ENCODE data around the gene FBXL15.

The FBXL15 gene

GRCh38 chr10:102463983-102464382 lies 43.3 kb downstream of the FBXL15 start:
- CTCF ChIA-PET: interaction anchor here (1.4 to 5.0 kb wide), 3 partner anchors 13 to 120 kb away, joined by 4 to 46 read pairs (median 36); partner anchors contain the start of gene C10orf95
- TF ChIP-seq CTCF (IDR thresholded peaks at IDR 0.05; ENCODE audit: control extremely low read depth, extremely low read depth, low read depth, missing control alignments): no peak
- no peak for DNase-seq (ENCODE audit: extremely low spot score)
- POLR2A ChIA-PET: no interaction called here

- ChIA-PET POLR2A (no interaction called here), CTCF (interaction anchor here (1.3 to 1.6 kb wide), 3 partner anchors 13 to 32 kb away, joined by 3 to 7 read pairs (median 3); no protein-coding TSS in a partner anchor)
- no peak for TF ChIP-seq CTCF (IDR thresholded peaks at IDR 0.05; ENCODE audit: control extremely low read depth, extremely low read depth, low read depth, missing control alignments)
- DNase-seq (ENCODE audit: extremely low spot score): no peak
Measured at GRCh38 chr10:102465466-102465865, 44.8 kb downstream of the FBXL15 start.

- TF ChIP-seq CTCF (IDR thresholded peaks at IDR 0.05; ENCODE audit: control extremely low read depth, extremely low read depth, low read depth, missing control alignments): no peak
- ChIA-PET CTCF (interaction anchor here (1.5 to 3.5 kb wide), 3 partner anchors 12 to 238 kb away, joined by 3 to 15 read pairs (median 5); partner anchors contain the start of gene C10orf95), POLR2A (no interaction called here)
- DNase-seq (ENCODE audit: extremely low spot score): no peak
Measured at GRCh38 chr10:102467318-102467717, 46.7 kb downstream of the FBXL15 start.

- CTCF ChIA-PET: interaction anchor here (1.5 to 3.5 kb wide), 2 partner anchors 11 to 239 kb away, joined by 3 to 15 read pairs; no protein-coding TSS in a partner anchor
- TF ChIP-seq CTCF (IDR thresholded peaks at IDR 0.05; ENCODE audit: control extremely low read depth, extremely low read depth, low read depth, missing control alignments): no peak
- POLR2A ChIA-PET: no interaction called here
- no peak for DNase-seq (ENCODE audit: extremely low spot score)
Measured at GRCh38 chr10:102467971-102468438, 47.4 kb downstream of the FBXL15 start.

GRCh38 chr10:102468683-102469082 lies 48.0 kb downstream of the FBXL15 start:
- ChIA-PET POLR2A (interaction anchor here (0.5 kb wide), 1 partner anchor 11 kb away, joined by 3 read pairs; no protein-coding TSS in a partner anchor), CTCF (interaction anchor here (1.1 to 3.5 kb wide), 3 partner anchors 11 to 239 kb away, joined by 3 to 15 read pairs (median 3); no protein-coding TSS in a partner anchor)
- no peak for DNase-seq (ENCODE audit: extremely low spot score)
- TF ChIP-seq CTCF (IDR thresholded peaks at IDR 0.05; ENCODE audit: control extremely low read depth, extremely low read depth, low read depth, missing control alignments): no peak

GRCh38 chr10:102470579-102471546 lies 50.2 kb downstream of the FBXL15 start:
- ChIA-PET CTCF (interaction anchor here (1.0 to 1.7 kb wide), 4 partner anchors 8 to 119 kb away, joined by 4 to 5 read pairs (median 4); no protein-coding TSS in a partner anchor), POLR2A (no interaction called here)
- no peak for DNase-seq (ENCODE audit: extremely low spot score)
- no peak for TF ChIP-seq CTCF (IDR thresholded peaks at IDR 0.05; ENCODE audit: control extremely low read depth, extremely low read depth, low read depth, missing control alignments)
